Stomach (tissue), 9 donors: ENCODE data around the gene KCNG4. TPM values are rescaled to one million over a fixed set of nuclear protein-coding genes. Genes with fewer than 3 reads are reported as not detected.

Experiments used
- DNase-seq, 2 donors: peaks; one replicate each; pipeline versions ENCODE4 v3.0.0 to v3.0.0-alpha.2; 2013 to 2019
- H3K27ac ChIP-seq, 5 donors: fragments of 200-600 bp in 4 of 5; sonication (generic) in 4 of 5; one replicate each; pipeline ENCODE4 v1.5.1; 2013 to 2019; ENCODE audit warnings: mild to moderate bottlenecking in 1 of 5, moderate library complexity in 1 of 5
- H3K27me3 ChIP-seq, 3 donors: fragments of 200-600 bp; sonication (generic); one replicate each; pipeline ENCODE4 v1.5.1; 2017 to 2019; ENCODE audit warnings: mixed run types in 1 of 3
- H3K36me3 ChIP-seq, 4 donors: fragments of 200-600 bp; sonication (generic); 1 replicate in 3 of 4; 2 replicates in 1 of 4; pipeline ENCODE4 v1.5.1; 2016 to 2019
- H3K4me1 ChIP-seq, 4 donors: fragments of 200-600 bp; sonication (generic); one replicate each; pipeline ENCODE4 v1.5.1; 2016 to 2019
- H3K4me3 ChIP-seq, 4 donors: fragments of 200-600 bp; sonication (generic) in 3 of 4; one replicate each; pipeline ENCODE4 v1.5.1; 2016 to 2019; ENCODE audit warnings: mild to moderate bottlenecking in 1 of 4
- H3K9me3 ChIP-seq, 4 donors: fragments of 200-600 bp; sonication (generic); one replicate each; pipeline ENCODE4 v1.5.1; 2016 to 2019
- EP300 ChIP-seq: sonication (generic); formaldehyde crosslinking; IDR thresholded peaks from one replicate; pipeline ENCODE4 v1.6.1; 2017; ENCODE audit warnings: antibody characterized with exemption
- POLR2A ChIP-seq, 4 donors: fragments of 450-650 bp; IDR thresholded peaks; one replicate each; pipeline ENCODE4 v1.6.1; 2016; ENCODE audit warnings: antibody characterized with exemption in 4 of 4, control low read depth in 2 of 4, mild to moderate bottlenecking in 1 of 4, moderate library complexity in 1 of 4
- POLR2AphosphoS5 ChIP-seq, 3 donors: sonication (generic); formaldehyde crosslinking; IDR thresholded peaks; one replicate each; pipeline ENCODE4 v1.6.1; 2016; ENCODE audit warnings: antibody characterized with exemption in 3 of 3
- WGBS, 5 donors: extraction: QIAGEN DNeasy Blood & Tissue Kit in 3 of 5; methylation state at CpG; one replicate each; pipeline versions ENCODE4 v1.1.5 to v1.1.7; 2013 to 2018; 5-methylcytosine and 5-hydroxymethylcytosine counted together
- intact Hi-C: fragments of 100-400 bp; cut with DNase I; formaldehyde crosslinking; loops from one replicate; pipeline ENCODE4 v1.15.1; 2023; ENCODE audit warnings: low total_unique reads
- polyA plus RNA-seq, 3 donors: library from polyadenylated mRNA; stranded (reverse); fragments of 200-250 nt; gene quantifications; one replicate each; pipeline ENCODE4 v1.2.3, GENCODE V29; 2013
- total RNA-seq, 5 donors: library from RNA; depleted of rRNA; stranded (reverse); fragments of >200 nt; gene quantifications; one replicate each; pipeline versions ENCODE4 v1.1.0 to v1.2.3, GENCODE V29; 2014 to 2016
- TF ChIP-seq, protein P1 (sequence below), 7 experiments: fragments of 450-650 bp in 4 of 7; fragments of 200-600 bp in 3 of 7; sonication (generic) in 3 of 7; IDR thresholded peaks; one replicate each; pipeline ENCODE4 v1.5.1; 2016 to 2019; ENCODE audit warnings: antibody characterized with exemption in 7 of 7, control low read depth in 2 of 7, mild to moderate bottlenecking in 1 of 7
- donor health status: healthy with polysubstance abuse.
- donor health status: Bipolar disorder and iron deficiency.
- donor health status: healthy.

The KCNG4 gene
- total and polyA plus RNA-seq, 8 donors, result not detected

DNA sequence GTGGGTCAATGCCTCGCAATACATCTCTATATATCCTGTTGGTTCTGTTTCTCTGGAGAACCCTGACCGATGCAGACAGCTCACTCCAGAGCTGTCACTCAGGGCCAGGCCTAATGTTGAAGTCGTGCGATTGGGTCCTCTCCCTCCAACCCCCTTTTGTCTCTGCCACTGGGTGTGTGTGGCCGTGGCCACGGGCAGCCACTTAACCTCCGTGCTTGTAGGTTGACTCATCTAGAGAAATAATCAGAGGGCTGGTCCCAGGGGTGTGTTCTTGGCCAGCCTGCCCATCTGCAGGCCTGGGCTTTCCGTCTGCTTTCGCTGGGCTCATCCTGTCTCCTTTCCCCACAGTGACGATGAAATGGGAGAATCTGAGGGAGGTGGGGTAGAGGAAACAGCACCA lies 41.4 kb downstream of the KCNG4 start:
- no peak overlapping the region for H3K27ac ChIP-seq
- no peaks in the 10 kb centered on the region for H3K9me3 ChIP-seq
- no peak for DNase-seq
- intact Hi-C loops, result loop anchor here (10.0 kb wide), 1 partner anchor 224 kb away; no protein-coding TSS in a partner anchor
- no peak for TF ChIP-seq POLR2AphosphoS5 (IDR thresholded peaks at IDR 0.05)
- no peak for TF ChIP-seq EP300
- TF ChIP-seq, protein P1, sequence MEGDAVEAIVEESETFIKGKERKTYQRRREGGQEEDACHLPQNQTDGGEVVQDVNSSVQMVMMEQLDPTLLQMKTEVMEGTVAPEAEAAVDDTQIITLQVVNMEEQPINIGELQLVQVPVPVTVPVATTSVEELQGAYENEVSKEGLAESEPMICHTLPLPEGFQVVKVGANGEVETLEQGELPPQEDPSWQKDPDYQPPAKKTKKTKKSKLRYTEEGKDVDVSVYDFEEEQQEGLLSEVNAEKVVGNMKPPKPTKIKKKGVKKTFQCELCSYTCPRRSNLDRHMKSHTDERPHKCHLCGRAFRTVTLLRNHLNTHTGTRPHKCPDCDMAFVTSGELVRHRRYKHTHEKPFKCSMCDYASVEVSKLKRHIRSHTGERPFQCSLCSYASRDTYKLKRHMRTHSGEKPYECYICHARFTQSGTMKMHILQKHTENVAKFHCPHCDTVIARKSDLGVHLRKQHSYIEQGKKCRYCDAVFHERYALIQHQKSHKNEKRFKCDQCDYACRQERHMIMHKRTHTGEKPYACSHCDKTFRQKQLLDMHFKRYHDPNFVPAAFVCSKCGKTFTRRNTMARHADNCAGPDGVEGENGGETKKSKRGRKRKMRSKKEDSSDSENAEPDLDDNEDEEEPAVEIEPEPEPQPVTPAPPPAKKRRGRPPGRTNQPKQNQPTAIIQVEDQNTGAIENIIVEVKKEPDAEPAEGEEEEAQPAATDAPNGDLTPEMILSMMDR (IDR thresholded peaks at IDR 0.05), result no peak
- no peak for TF ChIP-seq POLR2A (IDR thresholded peaks at IDR 0.05)
- H3K4me1 ChIP-seq, result no peaks in the 10 kb centered on the region
- H3K4me3 ChIP-seq, result no peak overlapping the region
- H3K27me3 ChIP-seq, result peaks cover 0 to 30% (median 10%) of the 10 kb centered on the region in 3 donors
- no peaks in the 10 kb centered on the region for H3K36me3 ChIP-seq
- 63 to 76% (median 72%) methylated on average over 10 of the region's 10 CpGs for WGBS, 5 donors

DNA sequence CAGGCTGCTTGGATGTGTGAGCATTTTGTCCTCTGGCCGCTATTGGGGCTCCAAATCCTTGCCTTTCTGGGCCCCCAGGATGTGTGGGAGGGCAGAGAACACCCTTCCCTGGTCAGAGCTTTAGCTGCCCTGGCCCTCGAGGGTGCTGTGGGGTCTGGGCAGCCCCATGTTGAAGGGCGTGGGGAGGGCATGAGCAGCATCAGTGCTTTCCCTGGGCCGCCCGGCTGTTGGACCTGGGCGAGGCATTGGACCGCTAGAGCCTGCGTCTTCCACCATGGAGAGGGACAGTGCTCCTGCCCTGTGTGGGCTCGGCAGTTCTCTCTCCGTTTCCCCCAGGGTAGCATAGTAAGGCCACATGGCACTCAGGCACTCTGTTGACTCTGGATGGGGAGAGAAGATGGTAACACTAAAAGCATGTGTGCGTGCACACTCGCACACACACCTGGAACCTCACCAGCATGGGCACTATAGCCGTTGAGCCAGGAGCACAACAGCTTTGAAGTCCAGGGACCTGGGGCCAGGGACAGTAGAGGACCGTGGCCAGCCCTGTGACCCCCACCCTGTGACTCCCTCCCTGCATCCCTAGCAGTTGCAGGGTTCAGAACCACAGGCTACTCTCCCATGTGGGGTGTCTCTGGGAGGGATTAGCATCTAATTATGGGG lies 42.2 kb downstream of the KCNG4 start:
- Histone ChIP-seq H3K36me3 (no peaks in the 10 kb centered on the region), H3K9me3 (no peaks in the 10 kb centered on the region), H3K27me3 (peaks cover 0 to 30% (median 10%) of the 10 kb centered on the region in 3 donors), H3K4me3 (no peak overlapping the region), H3K27ac (no peak overlapping the region), H3K4me1 (no peaks in the 10 kb centered on the region)
- no peak for DNase-seq
- 88 to 96% (median 90%) methylated on average over 7 to 14 of the region's 14 CpGs for WGBS, 5 donors
- TF ChIP-seq POLR2A (IDR thresholded peaks at IDR 0.05), result no peak
- intact Hi-C loops, result loop anchor here (10.0 kb wide), 1 partner anchor 223 kb away; no protein-coding TSS in a partner anchor

DNA sequence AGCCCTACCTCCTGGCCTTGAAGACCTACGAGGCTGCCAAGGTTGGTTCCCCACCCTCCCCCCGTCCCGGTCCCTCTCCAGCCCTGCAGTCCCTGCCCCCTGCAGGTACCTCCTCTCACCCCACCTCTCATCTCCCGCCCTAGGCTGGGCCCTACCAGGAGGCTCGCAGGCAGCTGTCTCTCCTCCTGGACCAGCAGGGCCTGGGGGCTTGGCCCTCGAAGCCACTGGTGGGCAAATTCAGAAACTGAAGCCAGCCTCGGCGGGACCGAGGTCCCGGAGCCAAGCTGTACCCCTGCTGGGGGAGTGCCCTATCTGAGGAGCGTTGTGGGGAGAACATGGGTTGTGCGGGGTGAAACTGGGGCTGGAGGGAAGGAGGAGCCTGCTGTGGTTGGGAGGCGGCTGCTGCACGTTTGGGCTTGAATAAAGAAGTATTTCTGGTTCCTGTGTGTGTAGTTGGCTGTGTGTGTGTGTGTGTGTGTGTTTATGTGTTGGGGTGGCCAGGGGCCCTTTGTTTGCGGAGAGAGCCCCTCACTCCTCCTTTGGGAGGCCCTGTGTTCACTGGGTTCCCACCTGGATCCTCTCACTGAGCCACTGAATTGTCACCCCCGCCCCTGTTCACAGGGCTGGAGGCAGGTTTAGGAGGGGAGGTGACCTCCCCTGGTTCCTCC lies 43.0 kb downstream of the KCNG4 start:
- TF ChIP-seq EP300 (no peak), POLR2AphosphoS5 (IDR thresholded peaks at IDR 0.05) (no peak), POLR2A (IDR thresholded peaks at IDR 0.05) (no peak)
- TF ChIP-seq, protein P1 (IDR thresholded peaks at IDR 0.05), result no peak
- H3K27ac ChIP-seq, result no peak overlapping the region
- no peaks in the 10 kb centered on the region for H3K4me1 ChIP-seq
- no peaks in the 10 kb centered on the region for H3K36me3 ChIP-seq
- H3K9me3 ChIP-seq, result no peaks in the 10 kb centered on the region
- DNase-seq, result peak in 1 of 2 donors; percentile 55
- WGBS, 5 donors, result 37 to 65% (median 47%) methylated on average over 14 to 16 of the region's 16 CpGs
- H3K27me3 ChIP-seq, result peaks cover 0 to 30% (median 10%) of the 10 kb centered on the region in 3 donors
- intact Hi-C loops, result loop anchor here (10.0 kb wide), 1 partner anchor 222 kb away; no protein-coding TSS in a partner anchor
- H3K4me3 ChIP-seq, result no peak overlapping the region

DNA sequence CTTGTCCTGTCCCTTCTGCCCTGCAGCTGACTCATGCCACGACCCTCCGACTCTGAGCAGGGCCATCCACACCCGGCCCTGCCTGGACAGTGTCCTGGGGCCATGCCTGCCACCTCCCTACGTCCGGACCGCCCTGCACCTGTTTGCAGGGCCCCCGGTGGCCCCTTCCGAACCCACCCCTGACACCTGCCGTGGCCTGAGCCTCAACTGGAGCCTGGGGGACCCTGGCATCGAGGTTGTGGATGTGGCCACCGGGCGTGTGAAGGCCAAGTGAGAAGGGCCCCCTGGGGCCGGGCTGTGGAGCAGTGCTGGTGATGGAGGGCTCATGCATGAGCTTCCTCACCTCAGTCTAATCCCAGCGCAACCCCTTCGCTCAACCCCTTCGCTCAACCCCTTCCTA lies 43.7 kb downstream of the KCNG4 start:
- DNase-seq, result no peak
- Histone ChIP-seq H3K4me3 (no peak overlapping the region), H3K4me1 (no peaks in the 10 kb centered on the region), H3K27me3 (peaks cover 0 to 30% (median 10%) of the 10 kb centered on the region in 3 donors), H3K36me3 (no peaks in the 10 kb centered on the region), H3K27ac (no peak overlapping the region), H3K9me3 (no peaks in the 10 kb centered on the region)
- no peak for TF ChIP-seq POLR2AphosphoS5 (IDR thresholded peaks at IDR 0.05)
- no peak for TF ChIP-seq POLR2A (IDR thresholded peaks at IDR 0.05)
- TF ChIP-seq, protein P1 (IDR thresholded peaks at IDR 0.05), result no peak
- TF ChIP-seq EP300, result no peak
- WGBS, 5 donors, result 83 to 91% (median 89%) methylated on average over 8 to 16 of the region's 16 CpGs
- intact Hi-C loops, result loop anchor here (10.0 kb wide), 1 partner anchor 221 kb away; no protein-coding TSS in a partner anchor
